COLO829 (cell line): ENCODE data around the gene PLS3.

ENCODE experiments used
- DNase-seq: peaks from one replicate; pipeline ENCODE4 v3.0.0; 2012; ENCODE audit warnings: low spot score

The PLS3 gene

DNA sequence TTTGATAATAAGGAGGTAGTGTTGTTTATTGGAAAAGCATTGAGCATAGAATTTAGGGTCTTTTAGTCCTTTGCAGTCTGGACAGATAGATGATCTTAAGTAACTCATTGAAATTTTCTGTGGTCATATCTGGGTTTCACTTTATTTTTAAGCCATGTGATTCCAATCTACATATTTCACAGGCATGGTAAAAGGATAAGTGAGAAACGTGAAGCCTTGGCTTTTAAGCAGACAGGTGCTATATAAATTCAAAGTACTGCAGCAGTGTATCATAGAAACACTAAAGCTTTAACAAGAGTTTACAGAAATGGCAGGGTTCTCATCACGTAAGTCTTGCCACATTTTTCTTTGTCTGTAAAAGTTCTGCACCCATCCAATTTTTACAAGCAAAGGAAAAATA, 4.9 kb downstream of the PLS3 start:
- DNase-seq, result no peak

DNA sequence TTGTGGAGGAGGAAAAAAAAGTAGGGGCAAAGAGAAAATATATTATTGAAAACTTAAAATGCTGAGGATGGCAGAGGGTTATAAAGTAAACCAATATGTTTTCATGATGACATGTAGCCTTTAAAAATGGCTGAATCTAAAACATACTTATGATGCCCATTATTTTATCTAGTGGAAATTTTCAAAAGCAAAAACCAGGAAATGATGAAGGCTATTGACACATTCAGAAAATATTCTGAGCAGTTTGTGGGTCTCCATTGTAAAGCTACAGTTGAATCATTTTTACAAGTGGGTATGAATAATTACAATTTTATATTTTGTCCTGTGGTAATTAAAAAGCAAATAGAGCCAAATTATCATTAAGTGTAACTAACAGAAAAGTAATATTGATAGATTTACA, 10.7 kb downstream of the PLS3 start:
- DNase-seq, result no peak

DNA sequence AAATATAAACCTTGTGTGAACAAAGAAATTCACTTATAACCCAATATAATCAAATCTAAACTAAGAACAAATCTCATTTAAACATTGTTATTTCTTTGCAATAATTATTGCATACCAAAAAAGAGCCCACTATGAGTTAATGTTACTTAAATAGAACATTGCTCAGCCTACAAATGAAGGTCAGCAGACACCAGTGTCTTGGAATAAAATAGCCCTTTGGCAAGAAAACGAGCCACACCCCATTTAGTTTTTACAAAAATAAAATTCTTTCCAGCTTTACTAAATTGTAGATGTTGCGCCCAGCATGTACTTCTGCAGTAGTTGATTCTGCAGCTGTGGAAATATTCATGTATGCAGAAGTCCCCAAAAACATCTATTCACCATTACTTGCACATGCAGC, 12.2 kb downstream of the PLS3 start:
- no peak for DNase-seq

DNA sequence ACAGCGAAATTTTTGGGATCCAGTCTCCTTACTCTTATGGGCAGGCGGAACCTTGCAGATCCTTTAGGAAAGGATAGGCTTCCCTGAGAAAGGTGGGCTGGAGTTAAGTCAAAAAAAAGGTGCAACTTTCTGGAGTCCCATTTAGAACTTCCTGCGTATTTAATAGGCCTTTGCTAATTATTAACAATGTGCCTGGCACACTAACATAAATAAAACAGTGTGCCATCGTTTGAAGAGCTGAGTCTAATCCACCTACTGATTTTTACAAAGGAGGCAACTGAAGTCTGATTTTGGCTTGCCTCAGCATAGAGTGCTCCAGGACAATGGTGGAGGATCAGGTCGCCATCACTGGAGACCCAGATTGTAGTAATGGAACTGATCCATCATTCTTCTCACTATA, 15.7 kb downstream of the PLS3 start:
- no peak for DNase-seq

DNA sequence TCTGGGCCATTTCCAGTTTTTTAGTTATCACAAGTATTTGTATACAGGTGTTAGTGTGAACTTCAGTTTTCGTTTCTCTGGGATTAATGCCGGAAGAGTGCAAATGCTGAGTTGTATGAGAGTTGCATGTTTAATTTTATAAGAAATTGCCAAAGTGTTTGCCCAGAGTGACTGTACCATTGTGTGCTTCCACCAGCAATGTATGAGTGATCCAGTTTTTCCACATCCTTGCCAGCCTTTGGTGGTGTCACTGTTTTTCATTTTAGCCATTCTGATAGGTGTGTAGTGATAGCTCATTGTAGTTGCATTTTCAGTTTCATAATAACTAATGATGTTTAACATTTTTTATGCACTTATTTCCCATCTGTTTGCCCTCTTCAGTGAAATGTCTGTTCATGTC, 18.4 kb downstream of the PLS3 start:
- no peak for DNase-seq

DNA sequence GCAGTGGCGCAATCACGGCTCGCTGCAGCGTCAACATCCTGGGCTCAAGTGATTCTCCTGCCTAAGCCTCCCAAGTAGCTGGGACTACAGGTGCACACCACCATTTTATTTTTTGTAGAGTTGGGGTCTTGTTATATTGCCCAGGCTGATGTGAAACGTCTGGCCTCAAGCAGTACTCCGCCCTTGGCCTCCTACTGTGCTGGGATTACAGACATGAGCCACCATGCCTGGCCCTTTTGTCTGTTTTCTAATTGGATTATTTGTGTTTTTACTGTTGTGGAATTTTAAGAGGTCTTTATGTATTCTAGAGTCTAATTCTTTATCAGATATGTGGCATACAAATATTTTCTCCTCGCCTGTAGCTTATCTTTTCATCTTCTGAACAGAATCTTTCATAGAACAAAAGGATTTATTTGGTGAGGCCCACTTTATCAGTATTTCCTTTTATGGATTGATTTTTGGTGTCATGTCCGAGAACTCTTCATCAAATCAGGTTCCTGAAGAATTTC, 18.9 kb downstream of the PLS3 start:
- DNase-seq, result no peak

DNA sequence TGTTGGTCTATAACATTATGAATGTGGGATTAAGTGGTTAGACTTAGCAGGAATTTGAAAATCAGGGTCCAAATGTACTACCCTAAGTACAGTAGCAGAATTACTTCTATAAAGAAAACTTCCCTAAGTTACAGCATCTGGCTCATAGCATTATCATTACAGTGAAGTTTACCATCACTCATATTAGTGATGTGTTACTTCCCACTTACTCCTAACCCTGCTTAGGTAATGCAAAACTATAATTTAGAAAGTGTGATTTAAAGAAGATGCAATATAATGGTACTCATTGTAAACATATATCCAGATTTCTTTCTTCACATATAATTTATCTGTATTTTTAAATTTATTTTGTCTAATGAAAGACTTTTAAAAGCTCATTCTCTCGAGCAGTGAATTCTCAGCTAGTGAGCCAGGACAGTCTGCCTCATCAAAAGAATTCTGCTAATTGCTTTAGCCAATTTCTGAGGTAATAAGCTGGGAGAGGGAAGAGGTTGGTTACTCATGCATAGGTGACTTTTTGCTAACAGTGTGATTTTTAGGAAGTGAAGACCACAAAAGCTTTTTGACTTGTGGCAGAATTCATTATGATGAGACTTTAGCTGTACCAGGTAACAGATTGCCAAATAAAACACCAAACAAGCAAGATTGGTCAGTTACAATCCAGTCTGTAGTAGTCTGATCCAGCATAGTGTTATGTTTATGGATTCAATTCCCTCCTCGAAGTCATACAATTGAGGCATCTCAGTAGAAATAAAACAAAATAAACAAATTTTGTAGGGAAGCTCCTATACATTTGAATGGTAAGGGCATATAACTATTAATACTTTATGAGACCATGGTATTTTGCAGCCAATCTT, 21.0 kb downstream of the PLS3 start:
- DNase-seq, result no peak

- DNase-seq, result no peak
These were observed 21.9 kb downstream of the PLS3 start for GRCh38 chrX:115582616-115583495.

DNA sequence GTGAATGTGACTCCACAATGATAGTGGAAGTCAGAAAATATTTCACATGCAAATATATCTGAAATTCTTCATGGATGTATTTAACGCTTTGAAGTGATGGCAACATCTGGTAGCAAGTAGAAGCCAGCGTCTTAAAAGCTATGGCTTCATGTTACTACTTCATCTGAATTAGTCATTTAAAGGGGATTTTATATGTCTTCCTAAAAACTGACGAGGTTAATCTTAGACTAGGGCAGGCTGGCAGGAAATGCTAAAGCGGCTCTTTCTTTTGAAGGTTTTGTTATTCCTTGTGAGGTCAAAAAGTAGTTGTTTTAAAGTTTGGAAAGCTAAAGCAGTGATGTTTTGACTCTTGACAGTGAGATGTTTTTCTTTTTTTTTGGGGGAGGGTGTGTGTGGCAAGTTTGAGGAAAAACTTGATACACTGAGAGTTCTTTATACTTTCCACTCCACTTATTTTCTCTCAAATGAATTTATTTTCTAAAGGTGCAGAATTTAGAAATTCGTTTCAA, 22.6 kb downstream of the PLS3 start:
- no peak for DNase-seq

- no peak for DNase-seq
These were observed 23.7 kb downstream of the PLS3 start for GRCh38 chrX:115584696-115585095.

DNA sequence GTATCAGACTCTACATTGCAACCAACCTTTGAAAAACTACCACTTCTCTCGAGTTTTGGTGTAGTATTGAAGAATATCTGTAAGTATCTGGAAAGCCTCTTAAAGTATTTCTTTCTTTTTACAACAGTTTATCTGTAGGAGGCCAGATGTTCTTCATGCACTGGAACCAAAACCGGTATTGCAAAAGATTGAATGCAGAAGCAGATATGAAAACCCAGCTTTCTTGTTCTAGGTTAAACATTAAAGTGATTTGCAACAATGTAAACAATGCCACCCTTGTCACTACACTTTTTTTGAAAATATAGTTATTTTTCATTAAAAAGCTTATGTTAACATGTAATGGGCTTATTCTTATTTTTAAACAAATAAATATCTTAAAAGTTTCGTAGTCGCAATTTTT, 27.2 kb downstream of the PLS3 start:
- DNase-seq, result no peak

- DNase-seq, result no peak
These were observed 28.4 kb downstream of the PLS3 start for GRCh38 chrX:115589419-115589818.

GRCh38 chrX:115591420-115591819, 30.4 kb downstream of the PLS3 start:
- DNase-seq, result no peak

GRCh38 chrX:115591856-115592842, 31.2 kb downstream of the PLS3 start:
- no peak for DNase-seq

GRCh38 chrX:115592997-115593734, 32.2 kb downstream of the PLS3 start:
- DNase-seq, result no peak

DNA sequence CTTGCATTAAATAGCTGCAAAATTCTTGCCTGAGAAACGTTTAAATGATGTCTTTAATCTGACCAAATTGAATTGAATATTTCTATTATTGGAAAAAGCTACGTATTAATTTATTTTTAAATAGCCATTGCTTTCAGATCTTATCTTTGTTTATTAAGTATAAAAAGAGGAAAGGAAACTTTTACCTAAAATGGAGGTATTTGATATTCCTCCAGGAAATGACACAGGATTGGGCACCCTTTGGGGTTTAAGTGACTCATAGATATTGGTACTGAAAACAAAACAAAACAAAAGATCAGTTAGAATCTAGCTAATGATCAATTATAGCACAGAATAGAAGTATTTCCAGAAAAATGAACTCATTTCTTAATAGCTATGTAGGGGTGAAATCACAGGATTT, 34.1 kb downstream of the PLS3 start:
- DNase-seq, result no peak

DNA sequence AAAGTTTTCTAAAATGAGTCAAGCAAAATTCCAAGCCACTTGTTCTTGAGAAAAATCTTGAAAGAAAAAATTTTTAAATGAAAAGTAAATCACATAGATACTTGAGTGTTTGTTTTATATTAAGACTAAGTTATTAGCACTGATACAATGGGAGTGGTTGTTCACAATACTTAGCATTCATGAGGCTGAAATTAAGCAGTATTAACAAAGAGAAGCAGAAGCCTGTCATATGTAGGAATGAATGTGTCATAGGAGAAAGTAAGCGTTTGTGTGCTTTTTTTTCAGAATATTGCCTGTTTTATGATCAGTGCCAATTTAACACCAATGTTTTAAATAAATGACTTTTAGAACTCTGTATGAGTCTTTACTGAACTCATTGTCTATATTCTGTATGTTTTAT, 37.6 kb downstream of the PLS3 start:
- peak; percentile 74 for DNase-seq

DNA sequence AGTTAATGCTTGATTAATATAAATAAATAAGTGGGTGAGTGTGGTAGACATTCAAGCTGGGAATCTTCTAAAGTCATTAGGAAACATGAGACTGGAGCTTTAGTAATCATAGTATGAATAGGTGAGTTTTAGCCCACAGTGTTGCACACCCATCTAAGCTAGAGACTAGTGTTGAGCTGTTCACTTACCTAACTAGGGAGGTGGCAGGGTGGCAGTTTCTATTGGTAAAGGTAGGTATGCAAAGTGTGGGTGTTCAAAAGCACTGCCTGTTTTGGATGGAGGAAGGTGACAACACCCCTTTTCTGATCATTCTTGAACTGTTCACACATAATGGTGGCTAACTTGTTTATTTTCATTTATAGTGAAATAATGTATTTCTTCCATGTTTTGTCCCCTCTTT, 41.3 kb downstream of the PLS3 start:
- DNase-seq, result no peak

GRCh38 chrX:115602729-115603389, 41.9 kb downstream of the PLS3 start:
- no peak for DNase-seq

GRCh38 chrX:115603534-115604074, 42.6 kb downstream of the PLS3 start:
- no peak for DNase-seq
